ENCODE data around the gene UROC1. TPM values are rescaled to one million over a fixed set of nuclear protein-coding genes. Genes with fewer than 3 reads are reported as not detected.

UROC1 gene
- total and polyA plus RNA-seq, 12 donors: 0.01 TPM; not detected in 11

DNA sequence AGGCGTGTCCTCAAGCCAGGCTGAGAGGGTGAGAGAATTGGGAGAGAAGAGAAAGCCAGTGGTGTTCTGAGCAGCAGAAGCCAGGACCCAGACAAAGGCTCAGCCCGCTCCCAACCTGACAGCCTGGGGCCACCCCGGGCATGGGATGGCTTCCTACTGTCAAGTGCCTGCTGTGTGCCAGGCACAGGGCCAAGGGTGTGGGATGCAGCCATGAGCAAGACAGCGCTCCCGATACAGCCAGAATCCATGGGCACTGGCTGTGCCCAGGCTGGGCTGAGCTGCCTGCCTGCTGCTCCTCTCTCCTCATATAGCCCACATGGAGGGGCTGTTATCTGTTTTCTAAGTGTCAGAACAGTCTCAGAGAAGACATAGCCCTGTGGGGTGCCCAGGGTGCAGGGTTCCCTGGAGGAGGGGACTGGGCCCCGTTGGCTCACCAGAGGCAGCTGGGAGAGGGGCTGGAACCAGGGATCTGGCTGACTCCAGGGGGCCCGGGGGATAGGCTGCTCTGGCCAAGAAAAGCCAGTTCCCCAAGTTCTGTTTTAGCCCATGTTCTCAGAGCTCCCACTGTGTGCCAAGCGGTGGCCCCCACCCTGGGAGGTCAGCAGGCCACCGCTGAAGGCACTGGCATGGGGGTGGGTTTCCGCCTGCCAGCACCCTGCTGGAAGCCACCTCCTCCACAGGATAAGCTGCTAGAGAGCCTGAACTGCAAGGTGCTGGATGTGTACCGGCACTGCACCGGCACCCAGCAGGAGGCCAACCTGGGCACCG lies 83.9 kb downstream of the UROC1 start:
- Histone ChIP-seq H3K4me3 (no peak overlapping the region), H3K9me3 (peaks cover 0 to 21% (median 0%) of the 10 kb centered on the region in 11 donors), H3K36me3 (peaks cover 0 to 43% (median 13%) of the 10 kb centered on the region in 9 donors), H3K27me3 (no peaks in the 10 kb centered on the region), H3K4me1 (peaks cover 0 to 16% (median 9%) of the 10 kb centered on the region in 9 donors), H3K27ac (peak overlapping the region in 6 of 10 donors; percentile 2 to 58 (median 24))
- intact Hi-C loops (cut with DNase I): no loop called here
- TF ChIP-seq, protein P1, sequence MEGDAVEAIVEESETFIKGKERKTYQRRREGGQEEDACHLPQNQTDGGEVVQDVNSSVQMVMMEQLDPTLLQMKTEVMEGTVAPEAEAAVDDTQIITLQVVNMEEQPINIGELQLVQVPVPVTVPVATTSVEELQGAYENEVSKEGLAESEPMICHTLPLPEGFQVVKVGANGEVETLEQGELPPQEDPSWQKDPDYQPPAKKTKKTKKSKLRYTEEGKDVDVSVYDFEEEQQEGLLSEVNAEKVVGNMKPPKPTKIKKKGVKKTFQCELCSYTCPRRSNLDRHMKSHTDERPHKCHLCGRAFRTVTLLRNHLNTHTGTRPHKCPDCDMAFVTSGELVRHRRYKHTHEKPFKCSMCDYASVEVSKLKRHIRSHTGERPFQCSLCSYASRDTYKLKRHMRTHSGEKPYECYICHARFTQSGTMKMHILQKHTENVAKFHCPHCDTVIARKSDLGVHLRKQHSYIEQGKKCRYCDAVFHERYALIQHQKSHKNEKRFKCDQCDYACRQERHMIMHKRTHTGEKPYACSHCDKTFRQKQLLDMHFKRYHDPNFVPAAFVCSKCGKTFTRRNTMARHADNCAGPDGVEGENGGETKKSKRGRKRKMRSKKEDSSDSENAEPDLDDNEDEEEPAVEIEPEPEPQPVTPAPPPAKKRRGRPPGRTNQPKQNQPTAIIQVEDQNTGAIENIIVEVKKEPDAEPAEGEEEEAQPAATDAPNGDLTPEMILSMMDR (IDR thresholded peaks at IDR 0.05): no peak
- DNase-seq (peak; percentile 69 to 75), ATAC-seq (peak; percentile 88 to 98 (median 91))
- WGBS, 2 donors: 79 to 87% methylated on average over 13 of the region's 13 CpGs

DNA sequence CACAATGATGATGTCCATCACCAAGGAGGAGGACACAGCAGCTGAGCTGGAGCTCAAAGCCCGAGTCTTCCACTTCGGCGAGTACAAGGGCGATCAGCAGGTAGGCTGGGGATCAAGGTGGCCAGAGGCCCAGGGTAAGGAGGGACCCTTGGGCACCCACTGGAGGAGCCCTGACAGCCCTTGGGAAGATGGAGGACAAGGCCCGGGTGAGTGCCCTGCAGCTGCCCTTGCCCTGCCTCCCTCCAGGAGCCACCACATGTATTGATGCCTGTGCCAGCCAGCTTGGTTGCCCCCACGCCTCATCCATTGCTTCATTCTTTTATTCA lies 84.5 kb downstream of the UROC1 start:
- Histone ChIP-seq H3K27me3 (no peaks in the 10 kb centered on the region), H3K27ac (peak overlapping the region in 6 of 10 donors; percentile 2 to 58 (median 24)), H3K4me3 (no peak overlapping the region), H3K4me1 (peaks cover 0 to 16% (median 9%) of the 10 kb centered on the region in 9 donors), H3K9me3 (peaks cover 0 to 23% (median 0%) of the 10 kb centered on the region in 11 donors), H3K36me3 (peaks cover 0 to 36% (median 7%) of the 10 kb centered on the region in 9 donors)
- TF ChIP-seq, protein P1 (IDR thresholded peaks at IDR 0.05): no peak
- peak in 2 of 8 donors; percentile 21 to 62 for ATAC-seq
- 94 to 96% methylated on average over 6 of the region's 6 CpGs for WGBS, 2 donors
- intact Hi-C loops (cut with DNase I): no loop called here
- no peak for DNase-seq

DNA sequence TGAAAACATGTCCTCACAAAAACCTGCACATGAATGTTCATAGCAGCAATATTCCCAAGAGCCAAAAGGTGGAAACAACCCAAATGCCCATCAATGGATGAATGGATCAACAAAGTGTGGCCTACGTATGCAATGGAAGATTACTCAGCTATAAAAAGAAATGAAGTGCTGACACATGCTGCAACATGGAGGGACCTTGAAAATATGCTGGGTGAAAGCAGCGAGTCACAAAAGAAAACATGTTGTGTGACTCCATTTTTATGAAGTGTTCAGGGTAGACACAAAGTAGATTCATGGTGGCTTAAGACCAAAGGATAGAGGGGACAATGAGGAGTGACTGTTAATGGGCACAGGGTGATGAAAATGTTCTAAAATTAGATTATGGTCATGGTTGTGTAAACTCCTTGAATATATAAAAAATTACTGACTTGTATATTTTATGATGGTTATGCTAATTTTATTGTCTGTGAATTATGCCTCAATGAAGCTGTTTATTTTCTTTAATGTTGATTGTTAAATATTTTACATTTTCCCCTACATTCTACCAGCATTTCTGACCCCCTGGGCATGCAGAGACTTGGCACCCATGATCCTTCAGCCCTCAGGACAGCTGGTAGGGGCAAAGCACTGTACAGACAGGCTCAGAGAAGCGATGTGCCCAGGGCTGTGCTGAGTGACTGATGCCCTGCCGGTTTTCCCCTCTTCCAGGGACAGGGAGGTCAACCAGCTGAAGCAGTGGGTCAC lies 85.0 kb downstream of the UROC1 start:
- Histone ChIP-seq H3K27me3 (no peaks in the 10 kb centered on the region), H3K27ac (peak overlapping the region in 2 of 10 donors; percentile 29 to 42), H3K4me1 (peaks cover 0 to 16% (median 9%) of the 10 kb centered on the region in 9 donors), H3K9me3 (peaks cover 0 to 29% (median 2%) of the 10 kb centered on the region in 11 donors), H3K4me3 (no peak overlapping the region), H3K36me3 (peaks cover 0 to 31% (median 6%) of the 10 kb centered on the region in 9 donors)
- 74 to 85% methylated on average over 4 of the region's 4 CpGs for WGBS, 2 donors
- peak in 1 of 8 donors; percentile 15 for ATAC-seq
- DNase-seq: no peak
- intact Hi-C loops (cut with DNase I): no loop called here
- TF ChIP-seq, protein P1 (IDR thresholded peaks at IDR 0.05): no peak

Other genes starting within 250 kb of the UROC1 start
- 10 to 100 TPM; 13.5 to 57.1 (median 27.1) TPM for gene KLF15, start 160.4 kb downstream of the UROC1 start, total RNA-seq
- gene KLF15, start 160.4 kb downstream of the UROC1 start, polyA plus RNA-seq: 10 to 100 TPM; 30.1 to 61.3 TPM
- not detected for gene CFAP100, start 122.9 kb downstream of the UROC1 start, total RNA-seq
- gene CFAP100, start 122.9 kb downstream of the UROC1 start, polyA plus RNA-seq: not detected
- 10 to 100 TPM; 15.2 to 25.4 (median 19.7) TPM for gene ZXDC, start 41.9 kb downstream of the UROC1 start, total RNA-seq
- gene ZXDC, start 41.9 kb downstream of the UROC1 start, polyA plus RNA-seq: 10 to 100 TPM in 1 of 2 donors, 1 to 10 TPM in 1; 6.6 to 14.3 TPM
- 1 to 10 TPM in 1 of 10 donors, under 1 TPM in 9; 0.15 to 1.2 (median 0.53) TPM for gene CHST13, start 6.4 kb upstream of the UROC1 start, total RNA-seq
- gene CHST13, start 6.4 kb upstream of the UROC1 start, polyA plus RNA-seq: under 1 TPM; 0.12 to 0.15 TPM
- gene C3orf22, start 41.2 kb upstream of the UROC1 start, total RNA-seq: under 1 TPM in 1 of 10 donors, not detected in 9; 0.26 TPM
- not detected for gene C3orf22, start 41.2 kb upstream of the UROC1 start, polyA plus RNA-seq
- 1 to 10 TPM; 4.7 to 7.8 (median 5.6) TPM for gene TXNRD3, start 137.4 kb upstream of the UROC1 start, total RNA-seq
- gene TXNRD3, start 137.4 kb upstream of the UROC1 start, polyA plus RNA-seq: 1 to 10 TPM; 2.1 to 5.0 TPM
- gene CHCHD6, start 186.5 kb upstream of the UROC1 start, total RNA-seq: 10 to 100 TPM in 6 of 10 donors, 1 to 10 TPM in 4; 5.2 to 15.8 (median 10.2) TPM
- gene CHCHD6, start 186.5 kb upstream of the UROC1 start, polyA plus RNA-seq: 10 to 100 TPM in 1 of 2 donors, 1 to 10 TPM in 1; 9.9 to 27.0 TPM